Neural progenitor cell (in vitro differentiated cells): ENCODE measurements around the gene RAD51B. TPM values are rescaled to one million over a fixed set of nuclear protein-coding genes. Genes with fewer than 3 reads are reported as not detected.

ENCODE experiments used
- DNase-seq: peaks from one replicate; pipeline ENCODE4 v3.0.0-alpha.2; 2016; ENCODE audit warnings: low spot score
- H2AFZ ChIP-seq: fragments of 200-600 bp; sonication (generic); replicated peaks from 2 replicates; pipeline ENCODE4 v1.6.1; 2016; ENCODE audit warnings: antibody characterized with exemption
- H3F3A ChIP-seq: fragments of 200-600 bp; sonication (generic); 2 replicates; pipeline ENCODE4 v1.6.1; 2016; ENCODE audit warnings: antibody characterized with exemption, low read depth
- H3K27ac ChIP-seq: fragments of 200-600 bp; sonication (generic); 2 replicates; pipeline ENCODE4 v1.5.1; 2016; ENCODE audit warnings: mild to moderate bottlenecking
- H3K27me3 ChIP-seq: fragments of 200-600 bp; sonication (generic); 2 replicates; pipeline ENCODE4 v1.6.1; 2016; ENCODE audit warnings: mild to moderate bottlenecking, moderate library complexity
- H3K36me3 ChIP-seq: fragments of 200-600 bp; sonication (generic); 2 replicates; pipeline ENCODE4 v1.5.1; 2016
- H3K4me1 ChIP-seq: fragments of 200-600 bp; sonication (generic); 2 replicates; pipeline ENCODE4 v1.6.1; 2016; ENCODE audit warnings: mixed run types
- H3K4me2 ChIP-seq: fragments of 200-600 bp; sonication (generic); 2 replicates; pipeline ENCODE4 v1.6.1; 2016
- H3K4me3 ChIP-seq: fragments of 200-600 bp; sonication (generic); 2 replicates; pipeline ENCODE4 v1.5.1; 2016
- H3K79me2 ChIP-seq: fragments of 200-600 bp; sonication (generic); 2 replicates; pipeline ENCODE4 v1.6.1; 2016; ENCODE audit warnings: low read depth
- H3K9ac ChIP-seq: fragments of 200-600 bp; sonication (generic); 2 replicates; pipeline ENCODE4 v1.6.1; 2016
- H3K9me3 ChIP-seq: fragments of 200-600 bp; sonication (generic); 2 replicates; pipeline ENCODE4 v1.5.1; 2016; ENCODE audit warnings: low read depth
- H4K20me1 ChIP-seq: fragments of 200-600 bp; sonication (generic); 2 replicates; pipeline ENCODE4 v1.6.1; 2016; ENCODE audit warnings: low read depth
- H3K27ac Mint-ChIP-seq: 3 replicates; pipeline ENCODE4 v1.8.0; 2021; ENCODE audit warnings: mixed read lengths
- H3K27me3 Mint-ChIP-seq: 2 replicates; pipeline ENCODE4 v1.8.0; 2022; ENCODE audit warnings: low read depth, mild to moderate bottlenecking, inconsistent platforms, moderate library complexity, mixed read lengths; ENCODE audit not compliant: insufficient read depth
- H3K36me3 Mint-ChIP-seq: 3 replicates; pipeline ENCODE4 v1.8.0; 2021; ENCODE audit warnings: mixed read lengths
- H3K4me1 Mint-ChIP-seq: 3 replicates; pipeline ENCODE4 v1.8.0; 2021; ENCODE audit warnings: mixed read lengths
- H3K4me3 Mint-ChIP-seq: 3 replicates; pipeline ENCODE4 v1.8.0; 2021; ENCODE audit warnings: mild to moderate bottlenecking, moderate library complexity, mixed read lengths
- H3K9me3 Mint-ChIP-seq: 3 replicates; pipeline ENCODE4 v1.8.0; 2020; ENCODE audit warnings: mixed read lengths
- EZH2 ChIP-seq: fragments of 200-600 bp; sonication (generic); IDR thresholded peaks from 2 replicates; pipeline ENCODE4 v1.6.1; 2017; ENCODE audit warnings: antibody characterized with exemption, mild to moderate bottlenecking, moderate library complexity
- EZH2phosphoT487 ChIP-seq: fragments of 200-600 bp; sonication (generic); IDR thresholded peaks from 2 replicates; pipeline ENCODE4 v1.6.1; 2017; ENCODE audit warnings: antibody characterized with exemption
- total RNA-seq: library from RNA; depleted of rRNA; stranded (reverse); fragments of >200 nt; gene quantifications from 2 replicates; pipeline ENCODE4 v1.2.3, GENCODE V29; 2015; ENCODE audit warnings: low replicate concordance
- TF ChIP-seq, protein P1 (sequence below): fragments of 200-600 bp; sonication (generic); IDR thresholded peaks from 2 replicates; pipeline ENCODE4 v1.5.1; 2017; ENCODE audit warnings: antibody characterized with exemption, mild to moderate bottlenecking

Gene RAD51B
- total RNA-seq, 1 donor from 2014 or later = 50.5 TPM

DNA sequence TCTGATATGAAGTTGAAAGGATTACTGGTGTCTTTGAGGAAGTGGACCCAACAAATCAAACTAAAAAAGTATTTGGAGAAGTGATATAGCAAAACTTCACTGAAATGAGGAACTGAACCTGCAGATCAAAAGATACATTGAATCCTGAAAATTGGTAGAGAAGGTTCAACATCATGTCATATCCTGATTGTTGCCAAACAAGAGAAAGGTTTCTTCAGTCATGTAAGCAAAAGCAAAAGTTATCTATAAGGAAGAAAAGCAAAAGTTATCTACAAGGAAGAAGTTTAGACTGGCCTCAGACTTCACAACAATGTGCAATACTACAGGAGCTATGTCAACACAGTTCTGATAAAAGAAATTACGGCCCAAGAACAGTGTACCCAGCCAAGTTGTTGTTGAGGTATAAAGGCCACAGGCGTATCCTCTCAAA lies 142.7 kb downstream of the RAD51B start:
- no peaks in the 10 kb centered on the region for H3K36me3 ChIP-seq
- H3K27me3 ChIP-seq = no peaks in the 10 kb centered on the region
- no peak overlapping the region for H3K27ac ChIP-seq
- peaks cover 2% of the 10 kb centered on the region for H3K27me3 Mint-ChIP-seq
- H3K9ac ChIP-seq = no peak overlapping the region
- H3K27ac Mint-ChIP-seq = no peak overlapping the region
- peaks cover 4% of the 10 kb centered on the region for H3K36me3 Mint-ChIP-seq
- no peak for DNase-seq
- H3K4me3 Mint-ChIP-seq = no peak overlapping the region
- H4K20me1 ChIP-seq = no peaks in the 10 kb centered on the region
- H3K9me3 Mint-ChIP-seq = peaks cover 2% of the 10 kb centered on the region
- TF ChIP-seq EZH2 (no peak), EZH2phosphoT487 (no peak)
- TF ChIP-seq, protein P1, sequence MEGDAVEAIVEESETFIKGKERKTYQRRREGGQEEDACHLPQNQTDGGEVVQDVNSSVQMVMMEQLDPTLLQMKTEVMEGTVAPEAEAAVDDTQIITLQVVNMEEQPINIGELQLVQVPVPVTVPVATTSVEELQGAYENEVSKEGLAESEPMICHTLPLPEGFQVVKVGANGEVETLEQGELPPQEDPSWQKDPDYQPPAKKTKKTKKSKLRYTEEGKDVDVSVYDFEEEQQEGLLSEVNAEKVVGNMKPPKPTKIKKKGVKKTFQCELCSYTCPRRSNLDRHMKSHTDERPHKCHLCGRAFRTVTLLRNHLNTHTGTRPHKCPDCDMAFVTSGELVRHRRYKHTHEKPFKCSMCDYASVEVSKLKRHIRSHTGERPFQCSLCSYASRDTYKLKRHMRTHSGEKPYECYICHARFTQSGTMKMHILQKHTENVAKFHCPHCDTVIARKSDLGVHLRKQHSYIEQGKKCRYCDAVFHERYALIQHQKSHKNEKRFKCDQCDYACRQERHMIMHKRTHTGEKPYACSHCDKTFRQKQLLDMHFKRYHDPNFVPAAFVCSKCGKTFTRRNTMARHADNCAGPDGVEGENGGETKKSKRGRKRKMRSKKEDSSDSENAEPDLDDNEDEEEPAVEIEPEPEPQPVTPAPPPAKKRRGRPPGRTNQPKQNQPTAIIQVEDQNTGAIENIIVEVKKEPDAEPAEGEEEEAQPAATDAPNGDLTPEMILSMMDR = no peak
- H3K4me1 Mint-ChIP-seq = no peaks in the 10 kb centered on the region
- H3K4me2 ChIP-seq = no peak overlapping the region
- no peaks in the 10 kb centered on the region for H3F3A ChIP-seq
- H2AFZ ChIP-seq = no peak overlapping the region
- no peaks in the 10 kb centered on the region for H3K9me3 ChIP-seq
- no peak overlapping the region for H3K4me3 ChIP-seq
- H3K4me1 ChIP-seq = no peaks in the 10 kb centered on the region
- H3K79me2 ChIP-seq = no peaks in the 10 kb centered on the region

DNA sequence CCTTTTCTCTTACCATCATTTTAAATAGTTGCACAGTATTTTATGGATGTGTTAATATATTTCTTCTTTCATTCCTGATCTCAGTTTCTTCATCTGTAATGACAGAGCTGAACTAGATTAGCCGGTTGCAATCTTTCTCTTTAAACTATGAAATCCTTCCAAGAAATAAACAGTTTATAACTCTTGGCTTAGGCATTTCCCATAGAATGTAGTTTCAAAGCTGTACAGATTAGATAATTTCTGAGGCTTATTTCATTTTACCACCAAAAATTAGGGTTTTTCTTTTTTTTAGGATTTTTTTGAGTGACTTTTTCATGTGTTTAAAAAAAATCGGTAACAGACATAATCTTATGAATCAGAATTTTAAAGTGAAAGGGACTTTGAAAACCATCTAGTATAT lies 144.0 kb downstream of the RAD51B start:
- no peak overlapping the region for H3K4me3 ChIP-seq
- H4K20me1 ChIP-seq = no peaks in the 10 kb centered on the region
- H3K36me3 ChIP-seq = no peaks in the 10 kb centered on the region
- H3K9me3 ChIP-seq = no peaks in the 10 kb centered on the region
- H3K36me3 Mint-ChIP-seq = peaks cover 11% of the 10 kb centered on the region
- H3F3A ChIP-seq = no peaks in the 10 kb centered on the region
- peaks cover 4% of the 10 kb centered on the region for H3K9me3 Mint-ChIP-seq
- H3K27ac Mint-ChIP-seq = no peak overlapping the region
- H3K27ac ChIP-seq = no peak overlapping the region
- no peak for TF ChIP-seq EZH2
- TF ChIP-seq EZH2phosphoT487 = no peak
- TF ChIP-seq, protein P1 = no peak
- H2AFZ ChIP-seq = no peak overlapping the region
- H3K9ac ChIP-seq = no peak overlapping the region
- no peaks in the 10 kb centered on the region for H3K79me2 ChIP-seq
- H3K27me3 Mint-ChIP-seq = peaks cover 2% of the 10 kb centered on the region
- no peaks in the 10 kb centered on the region for H3K4me1 Mint-ChIP-seq
- H3K4me2 ChIP-seq = no peak overlapping the region
- H3K4me1 ChIP-seq = no peaks in the 10 kb centered on the region
- no peak for DNase-seq
- no peak overlapping the region for H3K4me3 Mint-ChIP-seq
- no peaks in the 10 kb centered on the region for H3K27me3 ChIP-seq

DNA sequence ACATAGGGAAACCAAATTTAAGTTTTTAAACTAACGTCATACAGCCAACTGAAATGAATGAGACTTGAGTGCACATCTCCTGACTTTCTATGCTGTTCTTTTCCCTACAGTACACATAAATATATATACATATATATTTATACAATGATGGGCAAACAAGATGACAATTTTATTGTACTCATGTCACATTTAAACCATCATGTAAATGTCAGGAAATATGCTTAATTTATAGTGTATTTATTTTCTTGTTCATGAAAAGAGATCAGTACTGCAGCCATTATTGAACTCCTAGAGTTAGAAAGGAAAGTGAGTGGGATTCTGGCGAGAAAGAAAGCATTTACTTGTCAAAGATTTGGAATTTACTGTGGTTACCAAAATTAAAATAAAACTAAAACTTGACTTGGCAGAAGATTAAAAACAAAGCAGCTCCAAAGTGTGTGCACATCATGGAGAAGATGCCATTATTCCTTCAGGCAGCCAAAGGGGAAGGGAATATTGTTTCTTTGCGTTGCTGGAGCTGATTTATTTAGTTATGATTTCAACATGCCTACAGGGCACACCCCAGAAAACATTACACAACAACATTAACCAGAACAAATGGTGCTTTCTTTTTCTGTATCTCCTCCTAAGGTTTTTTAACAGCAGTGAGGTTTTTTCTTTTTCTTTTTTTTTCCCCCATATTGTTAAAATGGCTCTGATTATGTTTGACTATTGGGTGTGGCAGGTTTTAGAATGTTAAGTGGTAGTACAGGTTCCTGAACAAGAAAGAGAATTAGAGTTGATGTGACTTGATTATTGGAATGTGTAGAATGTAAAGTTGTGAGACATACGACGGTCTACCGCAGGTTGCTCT lies 144.6 kb downstream of the RAD51B start:
- H3K27ac ChIP-seq = no peak overlapping the region
- H3K36me3 ChIP-seq = no peaks in the 10 kb centered on the region
- Mint-ChIP-seq H3K36me3 (peaks cover 14% of the 10 kb centered on the region), H3K27me3 (peaks cover 2% of the 10 kb centered on the region), H3K27ac (no peak overlapping the region), H3K4me1 (no peaks in the 10 kb centered on the region), H3K4me3 (no peak overlapping the region), H3K9me3 (peaks cover 8% of the 10 kb centered on the region)
- H3K9me3 ChIP-seq = no peaks in the 10 kb centered on the region
- TF ChIP-seq, protein P1 = no peak
- TF ChIP-seq EZH2 (no peak), EZH2phosphoT487 (no peak)
- no peak overlapping the region for H3K4me2 ChIP-seq
- DNase-seq = no peak
- H4K20me1 ChIP-seq = no peaks in the 10 kb centered on the region
- H3K4me1 ChIP-seq = no peaks in the 10 kb centered on the region
- H3K4me3 ChIP-seq = no peak overlapping the region
- H3F3A ChIP-seq = no peaks in the 10 kb centered on the region
- no peak overlapping the region for H2AFZ ChIP-seq
- H3K79me2 ChIP-seq = no peaks in the 10 kb centered on the region
- H3K9ac ChIP-seq = no peak overlapping the region
- no peaks in the 10 kb centered on the region for H3K27me3 ChIP-seq
